HCT116 (cell line): ENCODE results near the gene ZNF585A. TPM values are rescaled to one million over a fixed set of nuclear protein-coding genes. Genes with fewer than 3 reads are reported as not detected.

Experiments used
- ATAC-seq: fragments of 200-7000 bp; cut with Tn5 transposase; 2 replicates; pipeline ENCODE4 v1.9.1; 2020; ENCODE audit warnings: mild to moderate bottlenecking, moderate library complexity
- BruUV-seq: library from RNA; stranded (reverse); fragments of 400-500 nt; replicated peaks from 2 replicates; lab custom pipeline; 2021; lab: Mats Ljungman, UMichigan
- CTCF ChIA-PET: fragments of 300-600 bp; sonication (Branson Sonifier 250); formaldehyde crosslinking; loops from one replicate; lab custom pipeline; 2021; ENCODE audit warnings: antibody characterized with exemption; lab: Charles Lee
- POLR2A ChIA-PET: fragments of 300-600, 350-600 bp; sonication (Branson Sonifier 250); formaldehyde crosslinking; loops from one replicate; lab custom pipeline; 2021; ENCODE audit warnings: antibody characterized with exemption; lab: Charles Lee
- RAD21 ChIA-PET, 2 experiments: fragments of 300-600 bp; sonication (Branson Sonifier 250); formaldehyde crosslinking; loops; one replicate each; lab custom pipeline; 2023; ENCODE audit warnings: low total read pairs in 2 of 2; ENCODE audit not compliant: uncharacterized antibody in 2 of 2, unreplicated experiment in 2 of 2, low non-redundant PET in 1 of 2; lab: Charles Lee
- DNase-seq: peaks from one replicate; pipeline ENCODE4 v3.0.0-alpha.2; 2010; ENCODE audit warnings: low read depth, low spot score
- H2AFZ ChIP-seq: fragments of 200-600 bp; shearing (Covaris generic), sonication (generic); 2 replicates; pipeline ENCODE4 v1.6.1; 2017; ENCODE audit warnings: low read depth, mixed run types, mixed read lengths, antibody characterized with exemption, low read length; ENCODE audit not compliant: poor library complexity, severe bottlenecking
- H3K27ac ChIP-seq: 2 replicates; pipeline ENCODE4 v1.5.1; 2012; ENCODE audit warnings: low read depth, low read length
- H3K27me3 ChIP-seq: fragments of 200-600 bp; sonication (generic); 2 replicates; pipeline ENCODE4 v1.6.1; 2016; ENCODE audit warnings: mixed run types, low read length, mixed read lengths; ENCODE audit not compliant: insufficient read depth
- H3K36me3 ChIP-seq, 2 experiments: fragments of 200-500 bp in 1 of 2; fragments of 200-600 bp in 1 of 2; sonication (Bioruptor generic) in 1 of 2; sonication (generic) in 1 of 2; 2 replicates each; pipeline versions ENCODE4 v1.5.1 to v1.6.1; 2014 to 2016; ENCODE audit warnings: low read length in 2 of 2, inconsistent platforms in 1 of 2, mixed read lengths in 1 of 2, mixed run types in 1 of 2; ENCODE audit not compliant: insufficient read depth in 2 of 2, control insufficient read depth in 1 of 2
- H3K4me1 ChIP-seq, 2 experiments: fragments of 200-600 bp in 1 of 2; sonication (generic) in 1 of 2; 2 replicates each; pipeline versions ENCODE4 v1.5.1 to v1.6.1; 2012 to 2017; ENCODE audit warnings: low read length in 2 of 2, inconsistent platforms in 1 of 2, mild to moderate bottlenecking in 1 of 2, mixed read lengths in 1 of 2, mixed run types in 1 of 2, moderate library complexity in 1 of 2; ENCODE audit not compliant: insufficient read depth in 2 of 2, control insufficient read depth in 1 of 2
- H3K4me2 ChIP-seq: fragments of 200-600 bp; sonication (generic); 2 replicates; pipeline ENCODE4 v1.6.1; 2017; ENCODE audit warnings: mixed run types, low read length, mixed read lengths
- H3K4me3 ChIP-seq, 2 experiments: fragments of 200-600 bp in 1 of 2; sonication (generic) in 1 of 2; replicated peaks in 1 of 2; 2 replicates each; pipeline ENCODE4 v1.5.1; 2011 to 2016; ENCODE audit warnings: low read length in 2 of 2, control low read depth in 1 of 2, low read depth in 1 of 2, mild to moderate bottlenecking in 1 of 2, mixed read lengths in 1 of 2, mixed run types in 1 of 2
- H3K79me2 ChIP-seq: fragments of 200-600 bp; sonication (generic); 2 replicates; pipeline ENCODE4 v1.6.1; 2017; ENCODE audit warnings: mild to moderate bottlenecking, mixed run types, low read length, moderate library complexity, mixed read lengths; ENCODE audit not compliant: insufficient read depth
- H3K9ac ChIP-seq: fragments of 200-600 bp; sonication (generic); 2 replicates; pipeline ENCODE4 v1.6.1; 2016; ENCODE audit warnings: low read length, mixed read lengths
- H3K9me2 ChIP-seq: fragments of 200-600 bp; sonication (generic), shearing (Covaris generic); 2 replicates; pipeline ENCODE4 v1.6.1; 2017; ENCODE audit warnings: mixed run types, mild to moderate bottlenecking, moderate library complexity; ENCODE audit not compliant: insufficient read depth
- H3K9me3 ChIP-seq, 2 experiments: fragments of 200-500 bp in 1 of 2; fragments of 200-600 bp in 1 of 2; sonication (Bioruptor generic) in 1 of 2; sonication (generic) in 1 of 2; 2 replicates each; pipeline ENCODE4 v1.6.1; 2014 to 2017; ENCODE audit warnings: low read length in 2 of 2, mixed read lengths in 2 of 2, inconsistent platforms in 1 of 2, low read depth in 1 of 2, mild to moderate bottlenecking in 1 of 2, mixed run types in 1 of 2, moderate library complexity in 1 of 2; ENCODE audit not compliant: control insufficient read depth in 1 of 2, insufficient read depth in 1 of 2
- H4K20me1 ChIP-seq: fragments of 200-600 bp; sonication (generic), shearing (Covaris generic); 2 replicates; pipeline ENCODE4 v1.6.1; 2017; ENCODE audit warnings: mixed run types, mild to moderate bottlenecking, moderate library complexity; ENCODE audit not compliant: insufficient read depth
- EGR1 ChIP-seq: IDR thresholded peaks from 2 replicates; pipeline ENCODE4 v1.6.1; 2012; ENCODE audit warnings: low read depth
- EZH2phosphoT487 ChIP-seq: fragments of 200-600 bp; IDR thresholded peaks from 2 replicates; pipeline ENCODE4 v1.6.1; 2018; ENCODE audit warnings: antibody characterized with exemption, borderline replicate concordance
- FOSL1 ChIP-seq: IDR thresholded peaks from 2 replicates; pipeline ENCODE4 v1.6.1; 2012; ENCODE audit warnings: low read depth
- JUND ChIP-seq: IDR thresholded peaks from 2 replicates; pipeline ENCODE4 v1.6.1; 2012
- POLR2A ChIP-seq: IDR thresholded peaks from 2 replicates; pipeline ENCODE4 v1.7.0; 2011; ENCODE audit warnings: borderline replicate concordance; ENCODE audit not compliant: insufficient read depth, insufficient read length; ENCODE audit errors: extremely low read depth
- SIN3A ChIP-seq: IDR thresholded peaks from 2 replicates; pipeline ENCODE4 v1.6.1; 2012; ENCODE audit warnings: low read depth
- SRF ChIP-seq: IDR thresholded peaks from 2 replicates; pipeline ENCODE4 v1.6.1; 2012; ENCODE audit warnings: low read depth
- TCF7L2 ChIP-seq: IDR thresholded peaks from 2 replicates; pipeline ENCODE4 v1.7.0; 2011; ENCODE audit warnings: borderline replicate concordance, inconsistent platforms; ENCODE audit not compliant: insufficient read depth, insufficient read length; ENCODE audit errors: extremely low read depth
- ZNF274 ChIP-seq: fragments of 200-500 bp; sonication (Bioruptor generic); IDR thresholded peaks from 2 replicates; pipeline ENCODE4 v1.6.1; 2014; ENCODE audit warnings: mild to moderate bottlenecking, low read depth, low read length, inconsistent platforms
- intact Hi-C: fragments of 100-400 bp; cut with micrococcal nuclease; formaldehyde crosslinking; loops from 2 replicates; pipeline ENCODE4 v1.10.0; 2022
- total RNA-seq: library from RNA; stranded (reverse); gene quantifications from one replicate; pipeline ENCODE4 v1.2.1, GENCODE V29; 2021; ENCODE audit not compliant: unreplicated experiment
- TF ChIP-seq, protein P1 (sequence below): IDR thresholded peaks from 2 replicates; pipeline ENCODE4 v1.6.1; 2012; ENCODE audit warnings: low read depth
- TF ChIP-seq, protein P2 (sequence below): IDR thresholded peaks from 2 replicates; pipeline ENCODE4 v1.6.1; 2011; ENCODE audit warnings: mild to moderate bottlenecking, low read length, moderate library complexity; ENCODE audit not compliant: insufficient replicate concordance; ENCODE audit errors: extremely low read depth
- TF ChIP-seq, protein P3 (sequence below): IDR thresholded peaks from 2 replicates; pipeline ENCODE4 v1.6.1; 2012

ZNF585A gene
- total RNA-seq, 1 experiment from 2014 or later: 3.9 TPM

DNA sequence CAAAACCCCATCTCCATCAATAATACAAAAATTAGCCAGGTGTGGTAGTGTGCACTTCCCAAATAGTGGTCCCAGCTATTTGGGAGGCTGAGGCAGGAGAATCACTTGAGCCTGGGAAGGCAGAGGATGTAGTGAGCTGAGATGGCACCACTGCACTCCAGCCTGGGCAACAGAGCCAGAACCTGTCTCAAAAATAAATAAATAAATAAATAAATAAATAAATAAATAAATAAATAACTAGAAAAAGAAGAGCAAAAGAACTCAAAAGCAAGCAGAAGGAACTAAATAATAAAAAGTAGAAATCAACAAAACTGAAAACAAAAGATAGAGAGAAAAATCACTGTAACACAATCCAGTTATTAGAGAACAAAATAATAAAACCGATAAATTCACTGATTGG lies 12.3 kb downstream of the ZNF585A start (continued):
- TF ChIP-seq TCF7L2 (no peak), POLR2A (no peak), FOSL1 (no peak)
- TF ChIP-seq, protein P1, sequence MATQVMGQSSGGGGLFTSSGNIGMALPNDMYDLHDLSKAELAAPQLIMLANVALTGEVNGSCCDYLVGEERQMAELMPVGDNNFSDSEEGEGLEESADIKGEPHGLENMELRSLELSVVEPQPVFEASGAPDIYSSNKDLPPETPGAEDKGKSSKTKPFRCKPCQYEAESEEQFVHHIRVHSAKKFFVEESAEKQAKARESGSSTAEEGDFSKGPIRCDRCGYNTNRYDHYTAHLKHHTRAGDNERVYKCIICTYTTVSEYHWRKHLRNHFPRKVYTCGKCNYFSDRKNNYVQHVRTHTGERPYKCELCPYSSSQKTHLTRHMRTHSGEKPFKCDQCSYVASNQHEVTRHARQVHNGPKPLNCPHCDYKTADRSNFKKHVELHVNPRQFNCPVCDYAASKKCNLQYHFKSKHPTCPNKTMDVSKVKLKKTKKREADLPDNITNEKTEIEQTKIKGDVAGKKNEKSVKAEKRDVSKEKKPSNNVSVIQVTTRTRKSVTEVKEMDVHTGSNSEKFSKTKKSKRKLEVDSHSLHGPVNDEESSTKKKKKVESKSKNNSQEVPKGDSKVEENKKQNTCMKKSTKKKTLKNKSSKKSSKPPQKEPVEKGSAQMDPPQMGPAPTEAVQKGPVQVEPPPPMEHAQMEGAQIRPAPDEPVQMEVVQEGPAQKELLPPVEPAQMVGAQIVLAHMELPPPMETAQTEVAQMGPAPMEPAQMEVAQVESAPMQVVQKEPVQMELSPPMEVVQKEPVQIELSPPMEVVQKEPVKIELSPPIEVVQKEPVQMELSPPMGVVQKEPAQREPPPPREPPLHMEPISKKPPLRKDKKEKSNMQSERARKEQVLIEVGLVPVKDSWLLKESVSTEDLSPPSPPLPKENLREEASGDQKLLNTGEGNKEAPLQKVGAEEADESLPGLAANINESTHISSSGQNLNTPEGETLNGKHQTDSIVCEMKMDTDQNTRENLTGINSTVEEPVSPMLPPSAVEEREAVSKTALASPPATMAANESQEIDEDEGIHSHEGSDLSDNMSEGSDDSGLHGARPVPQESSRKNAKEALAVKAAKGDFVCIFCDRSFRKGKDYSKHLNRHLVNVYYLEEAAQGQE: no peak

DNA sequence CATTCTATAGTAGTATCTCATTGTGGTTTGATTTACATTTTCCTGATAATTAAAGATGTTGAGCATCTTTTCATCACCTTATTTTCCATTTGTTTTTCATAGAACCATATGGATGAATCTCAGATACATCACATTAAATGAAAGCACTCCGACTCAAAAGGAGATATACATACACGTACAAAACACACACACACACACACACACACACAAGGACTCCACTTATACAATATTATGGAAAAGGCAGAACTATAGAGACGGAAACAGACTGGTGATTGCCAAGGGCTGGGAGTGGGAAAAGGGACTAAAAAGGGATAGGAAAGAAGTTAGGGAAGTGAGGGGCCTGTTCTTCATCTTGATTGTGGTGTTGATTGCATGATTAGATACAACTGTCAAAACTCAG lies 24.3 kb downstream of the ZNF585A start:
- Histone ChIP-seq H4K20me1 (no peaks in the 10 kb centered on the region), H3K27me3 (no peaks in the 10 kb centered on the region), H3K4me2 (no peak overlapping the region), H3K9me3 (peaks cover 15 to 35% of the 10 kb centered on the region in 2 experiments; a peak in 2 of 4 replicates), H3K27ac (no peak overlapping the region), H3K4me3 (no peak overlapping the region), H3K4me1 (no peaks in the 10 kb centered on the region), H2AFZ (no peak overlapping the region), H3K36me3 (no peaks in the 10 kb centered on the region), H3K79me2 (no peaks in the 10 kb centered on the region), H3K9me2 (no peaks in the 10 kb centered on the region), H3K9ac (no peak overlapping the region)
- ChIA-PET RAD21 (no interaction called here), CTCF (no interaction called here), POLR2A (no interaction called here)
- intact Hi-C loops: no loop called here
- BruUV-seq: no TSS peak
- no peak for ATAC-seq
- no peak for DNase-seq
- TF ChIP-seq, protein P2, sequence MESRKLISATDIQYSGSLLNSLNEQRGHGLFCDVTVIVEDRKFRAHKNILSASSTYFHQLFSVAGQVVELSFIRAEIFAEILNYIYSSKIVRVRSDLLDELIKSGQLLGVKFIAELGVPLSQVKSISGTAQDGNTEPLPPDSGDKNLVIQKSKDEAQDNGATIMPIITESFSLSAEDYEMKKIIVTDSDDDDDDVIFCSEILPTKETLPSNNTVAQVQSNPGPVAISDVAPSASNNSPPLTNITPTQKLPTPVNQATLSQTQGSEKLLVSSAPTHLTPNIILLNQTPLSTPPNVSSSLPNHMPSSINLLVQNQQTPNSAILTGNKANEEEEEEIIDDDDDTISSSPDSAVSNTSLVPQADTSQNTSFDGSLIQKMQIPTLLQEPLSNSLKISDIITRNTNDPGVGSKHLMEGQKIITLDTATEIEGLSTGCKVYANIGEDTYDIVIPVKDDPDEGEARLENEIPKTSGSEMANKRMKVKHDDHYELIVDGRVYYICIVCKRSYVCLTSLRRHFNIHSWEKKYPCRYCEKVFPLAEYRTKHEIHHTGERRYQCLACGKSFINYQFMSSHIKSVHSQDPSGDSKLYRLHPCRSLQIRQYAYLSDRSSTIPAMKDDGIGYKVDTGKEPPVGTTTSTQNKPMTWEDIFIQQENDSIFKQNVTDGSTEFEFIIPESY: no peak
- TF ChIP-seq EZH2phosphoT487 (no peak), ZNF274 (no peak), SRF (no peak), FOSL1 (no peak), SIN3A (no peak), JUND (no peak), EGR1 (no peak)
- TF ChIP-seq, protein P3, sequence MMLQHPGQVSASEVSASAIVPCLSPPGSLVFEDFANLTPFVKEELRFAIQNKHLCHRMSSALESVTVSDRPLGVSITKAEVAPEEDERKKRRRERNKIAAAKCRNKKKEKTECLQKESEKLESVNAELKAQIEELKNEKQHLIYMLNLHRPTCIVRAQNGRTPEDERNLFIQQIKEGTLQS: no peak
